K562 (cell line): ENCODE measurements around the gene NADK. TPM values are rescaled to one million over a fixed set of nuclear protein-coding genes. Genes with fewer than 3 reads are reported as not detected.

ENCODE experiments used
- AFF4 ChIP-seq: sonication (generic); formaldehyde crosslinking; IDR thresholded peaks from 2 replicates; pipeline ENCODE4 v1.8.0; 2023; ENCODE audit warnings: mild to moderate bottlenecking, missing genetic modification reagents
- ARID4B ChIP-seq: sonication (generic); formaldehyde crosslinking; IDR thresholded peaks from 2 replicates; pipeline ENCODE4 v1.8.0; 2022; ENCODE audit warnings: mild to moderate bottlenecking, missing genetic modification reagents
- EGR1 ChIP-seq: fragments of 450-650 bp; conservative IDR thresholded peaks from 2 replicates; pipeline ENCODE4 v1.6.1; 2017; ENCODE audit warnings: mild to moderate bottlenecking
- GABPA ChIP-seq: fragments of 200-800 bp; sonication (Bioruptor generic); conservative IDR thresholded peaks from 2 replicates; pipeline ENCODE4 v1.6.1; 2016; ENCODE audit warnings: low read depth, missing genetic modification characterization, missing compliant biosample characterization
- HNRNPL ChIP-seq: fragments of 200-400 bp; formaldehyde crosslinking; IDR thresholded peaks from 2 replicates; pipeline ENCODE4 v1.6.1; 2017; ENCODE audit warnings: low read depth, mild to moderate bottlenecking, low read length
- MTA3 ChIP-seq: fragments of 450-650 bp; formaldehyde crosslinking; IDR thresholded peaks from 2 replicates; pipeline ENCODE4 v1.6.1; 2017; ENCODE audit warnings: mild to moderate bottlenecking, borderline replicate concordance
- NELFE ChIP-seq: IDR thresholded peaks from 2 replicates; pipeline ENCODE4 v1.6.1; 2011; ENCODE audit warnings: mild to moderate bottlenecking; ENCODE audit not compliant: insufficient read depth, insufficient read length
- NR2C2 ChIP-seq, 2 experiments: fragments of 200-800 bp in 1 of 2; sonication (Bioruptor generic) in 1 of 2; sonication (generic) in 1 of 2; formaldehyde crosslinking in 1 of 2; IDR thresholded peaks; 2 replicates each; pipeline versions ENCODE4 v1.6.1 to v1.8.0; 2016 to 2022; ENCODE audit warnings: mild to moderate bottlenecking in 1 of 2, missing compliant biosample characterization in 1 of 2, missing genetic modification characterization in 1 of 2, missing genetic modification reagents in 1 of 2
- NR4A1 ChIP-seq, 2 experiments: fragments of 250-450 bp in 1 of 2; fragments of 450-650 bp in 1 of 2; sonication (Bioruptor Pico) in 1 of 2; IDR thresholded peaks; 2 replicates each; pipeline versions ENCODE4 v1.4.0 to v1.6.1; 2016 to 2020; ENCODE audit warnings: mild to moderate bottlenecking in 2 of 2, missing compliant biosample characterization in 1 of 2, missing genetic modification characterization in 1 of 2, moderate library complexity in 1 of 2
- RB1 ChIP-seq: fragments of 450-650 bp; IDR thresholded peaks from 2 replicates; pipeline ENCODE4 v1.6.1; 2017; ENCODE audit warnings: low read depth, mild to moderate bottlenecking
- SLC30A9 ChIP-seq: fragments of 250-450 bp; sonication (Bioruptor Pico); IDR thresholded peaks from 2 replicates; pipeline ENCODE4 v1.8.0; 2022; ENCODE audit warnings: mild to moderate bottlenecking, moderate library complexity
- SREBF2 ChIP-seq: sonication (generic); formaldehyde crosslinking; IDR thresholded peaks from 2 replicates; pipeline ENCODE4 v1.4.0; 2020; ENCODE audit warnings: mild to moderate bottlenecking, missing genetic modification reagents
- THAP7 ChIP-seq: fragments of 250-450 bp; sonication (Bioruptor Pico); IDR thresholded peaks from 2 replicates; pipeline ENCODE4 v1.5.0; 2021
- ZBTB26 ChIP-seq: fragments of 450-650 bp; formaldehyde crosslinking; IDR thresholded peaks from 2 replicates; pipeline ENCODE4 v1.4.0; 2022; ENCODE audit warnings: missing genetic modification characterization
- ZNF134 ChIP-seq: fragments of 250-450 bp; sonication (Bioruptor Pico); conservative IDR thresholded peaks from 2 replicates; pipeline ENCODE4 v1.4.0; 2020
- ZNF224 ChIP-seq: sonication (generic); formaldehyde crosslinking; IDR thresholded peaks from 2 replicates; pipeline ENCODE4 v1.8.0; 2022; ENCODE audit warnings: mild to moderate bottlenecking, missing genetic modification reagents
- polyA plus RNA-seq, 8 experiments: library from polyadenylated mRNA; depleted of rRNA in 4 of 8; stranded (reverse) in 5 of 8; unstranded in 3 of 8; fragments of >200 nt; fragmentation: Nextera tagmentation in 2 of 8; fragmentation: Illumina TruSeq in 1 of 8; extraction: Ambion mirVana in 2 of 8; extraction: Trizol in 1 of 8; gene quantifications; 2 replicates each; pipeline versions ENCODE4 v1.2.1 to v1.2.3, GENCODE V29; 2011 to 2014; ENCODE audit warnings: inconsistent platforms in 1 of 8, missing spikeins in 1 of 8
- total RNA-seq, 7 experiments: library from RNA; depleted of rRNA in 6 of 7; stranded (reverse); fragments of >200 nt in 6 of 7; fragmentation: Illumina TruSeq in 2 of 7; extraction: Trizol in 2 of 7; gene quantifications; 2 replicates each; pipeline versions ENCODE4 v1.2.1 to v1.2.3, GENCODE V29; 2011 to 2021; ENCODE audit warnings: low replicate concordance in 1 of 7

NADK gene
- total and polyA plus RNA-seq, 9 of the 15 experiments (the other 6 are each of a cell fraction or from before 2014, with no cell fraction given), result 1.5 to 135 (median 75.1) TPM

GRCh38 chr1:1780598-1781525 is 2.6 kb upstream of the NADK start (continued):
- TF ChIP-seq NR2C2 (CRISPR knock-in tag; IDR thresholded peaks at IDR 0.05), result no peak
- peak; percentile 53; the same call in 1 of the 2 replicates for TF ChIP-seq NR2C2 (tag; IDR thresholded peaks at IDR 0.05)
- TF ChIP-seq GABPA (tag), result peak; percentile 54
- TF ChIP-seq NELFE, result no peak
- TF ChIP-seq RB1, result no peak
- TF ChIP-seq HNRNPL, result 0 out of 2 replicates have a peak, but pooled peaks have one; percentile 1
- TF ChIP-seq THAP7 (CRISPR knock-in tag), result no peak
- TF ChIP-seq MTA3, result 0 out of 2 replicates have a peak, but pooled peaks have one; percentile 10
- TF ChIP-seq SLC30A9 (CRISPR knock-in tag), result no peak
- TF ChIP-seq ZNF134, result no peak
- TF ChIP-seq NR4A1 (CRISPR knock-in tag; IDR thresholded peaks at IDR 0.05), result no peak
- TF ChIP-seq NR4A1 (tag; IDR thresholded peaks at IDR 0.05), result no peak
- TF ChIP-seq ZNF224 (CRISPR knock-in tag), result no peak
- TF ChIP-seq ARID4B (CRISPR knock-in tag), result no peak
- TF ChIP-seq SREBF2, result no peak
- TF ChIP-seq EGR1, result peak; percentile 56
- TF ChIP-seq AFF4 (CRISPR knock-in tag), result no peak
- no peak; the same call in 1 of the 2 replicates for TF ChIP-seq ZBTB26 (CRISPR knock-in tag)
